Peyer's patch (tissue), 4 donors: ENCODE data around the gene SLFN12L. TPM values are rescaled to one million over a fixed set of nuclear protein-coding genes. Genes with fewer than 3 reads are reported as not detected.
"Not testable (repeated sequence)": the region's sequence is repeated elsewhere in the genome, so short reads cannot be mapped to it uniquely, and the experiment has no call there.

Experiments used
- DNase-seq, 3 donors: peaks; one replicate each; pipeline ENCODE4 v3.0.0-alpha.2; 2017 to 2019
- H3K27ac ChIP-seq, 4 donors: fragments of 200-600 bp; sonication (generic); one replicate each; pipeline ENCODE4 v1.5.1; 2016 to 2019
- H3K27me3 ChIP-seq, 2 donors: fragments of 200-600 bp; sonication (generic); one replicate each; pipeline ENCODE4 v1.5.1; 2019
- H3K36me3 ChIP-seq, 3 donors: fragments of 200-600 bp; sonication (generic); one replicate each; pipeline ENCODE4 v1.5.1; 2016 to 2019
- H3K4me1 ChIP-seq, 4 donors: fragments of 200-600 bp; sonication (generic); one replicate each; pipeline ENCODE4 v1.5.1; 2016 to 2019
- H3K4me3 ChIP-seq, 4 donors: fragments of 200-600 bp; sonication (generic); 1 replicate in 3 of 4; 2 replicates in 1 of 4; pipeline ENCODE4 v1.5.1; 2016 to 2019; ENCODE audit warnings: mild to moderate bottlenecking in 1 of 4
- H3K9me3 ChIP-seq, 4 donors: fragments of 200-600 bp; sonication (generic); one replicate each; pipeline ENCODE4 v1.5.1; 2016 to 2019; ENCODE audit warnings: mild to moderate bottlenecking in 1 of 4
- CTCF ChIP-seq, 6 experiments: fragments of 450-650 bp in 4 of 6; fragments of 200-600 bp in 2 of 6; sonication (generic) in 1 of 6; IDR thresholded peaks; one replicate each; pipeline ENCODE4 v1.5.1; 2017 to 2019; ENCODE audit warnings: antibody characterized with exemption in 6 of 6, mild to moderate bottlenecking in 3 of 6, moderate library complexity in 1 of 6
- POLR2A ChIP-seq, 2 donors: fragments of 450-650 bp; IDR thresholded peaks; one replicate each; pipeline ENCODE4 v1.5.1; 2017; ENCODE audit warnings: antibody characterized with exemption in 2 of 2, mild to moderate bottlenecking in 2 of 2, moderate library complexity in 2 of 2
- total RNA-seq, 4 donors: library from RNA; depleted of rRNA; stranded (reverse); fragments of >200 nt; gene quantifications; one replicate each; pipeline ENCODE4 v1.1.0, GENCODE V29; 2016

The SLFN12L gene
- total RNA-seq, 4 donors from 2014 or later = 5.3 to 17.3 (median 5.6) TPM

- TF ChIP-seq POLR2A (IDR thresholded peaks at IDR 0.05) = no peak
- no peak for TF ChIP-seq CTCF (IDR thresholded peaks at IDR 0.05)
- DNase-seq = no peak
- no peaks in the 10 kb centered on the region for H3K9me3 ChIP-seq
- H3K27me3 ChIP-seq = no peaks in the 10 kb centered on the region
- peak overlapping the region; percentile 33 to 44 (median 34) for H3K4me3 ChIP-seq
- H3K36me3 ChIP-seq = no peaks in the 10 kb centered on the region
- peaks cover 0 to 7% (median 3%) of the 10 kb centered on the region in 4 donors for H3K4me1 ChIP-seq
- H3K27ac ChIP-seq = peak overlapping the region; percentile 65 to 81 (median 72)
Observed at GRCh38 chr17:35541434-35541833, 4.0 kb upstream of the SLFN12L start.

- Histone ChIP-seq H3K4me3 (peak overlapping the region; percentile 33 to 44 (median 34)), H3K4me1 (peaks cover 0 to 7% (median 3%) of the 10 kb centered on the region in 4 donors), H3K27ac (peak overlapping the region; percentile 65 to 81 (median 72)), H3K36me3 (no peaks in the 10 kb centered on the region), H3K9me3 (no peaks in the 10 kb centered on the region), H3K27me3 (no peaks in the 10 kb centered on the region)
- DNase-seq = peak in 2 of 3 donors; percentile 73 to 81
- TF ChIP-seq CTCF (IDR thresholded peaks at IDR 0.05) (no peak), POLR2A (IDR thresholded peaks at IDR 0.05) (no peak)
Observed at GRCh38 chr17:35540589-35541404, 3.3 kb upstream of the SLFN12L start.

GRCh38 chr17:35539659-35540026, 2.2 kb upstream of the SLFN12L start:
- Histone ChIP-seq H3K36me3 (no peaks in the 10 kb centered on the region), H3K4me1 (peaks cover 0 to 7% (median 3%) of the 10 kb centered on the region in 4 donors), H3K4me3 (no peak overlapping the region), H3K27ac (peak overlapping the region; percentile 31 to 81 (median 72)), H3K9me3 (no peaks in the 10 kb centered on the region), H3K27me3 (no peaks in the 10 kb centered on the region)
- DNase-seq = no peak
- TF ChIP-seq CTCF (IDR thresholded peaks at IDR 0.05) = no peak
- TF ChIP-seq POLR2A (IDR thresholded peaks at IDR 0.05) = no peak

DNA sequence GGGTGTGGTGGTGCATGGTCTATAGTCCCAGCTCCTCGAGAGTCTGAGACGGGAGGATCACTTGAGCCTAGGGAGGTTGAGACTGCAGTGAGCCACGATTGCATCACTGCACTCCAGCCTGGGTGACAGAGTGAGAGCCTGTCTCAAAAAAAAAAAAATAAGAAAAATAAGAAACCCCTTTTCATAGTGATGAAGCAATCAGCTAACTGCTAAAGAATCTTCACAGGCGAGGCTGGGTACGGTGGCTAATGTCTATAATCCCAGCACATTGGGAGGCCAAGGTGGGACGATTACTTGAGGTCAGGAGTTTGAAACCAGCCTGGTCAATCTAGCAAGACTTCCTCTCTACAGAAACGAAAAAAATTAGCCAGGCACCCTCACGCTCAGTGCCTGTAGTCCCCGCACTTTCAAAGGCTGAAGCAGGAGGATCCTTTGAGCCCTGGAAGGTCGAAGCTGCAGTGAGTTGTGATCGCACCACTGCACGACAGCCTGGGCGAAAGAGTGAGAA, 760 bp downstream of the SLFN12L start:
- DNase-seq = no peak
- peak overlapping the region; percentile 7 to 31 (median 16) for H3K4me3 ChIP-seq
- H3K36me3 ChIP-seq = no peaks in the 10 kb centered on the region
- H3K9me3 ChIP-seq = no peaks in the 10 kb centered on the region
- no peaks in the 10 kb centered on the region for H3K27me3 ChIP-seq
- peak overlapping the region; percentile 61 to 81 (median 71) for H3K27ac ChIP-seq
- no peak for TF ChIP-seq POLR2A (IDR thresholded peaks at IDR 0.05)
- TF ChIP-seq CTCF (IDR thresholded peaks at IDR 0.05) = no peak
- peaks cover 0 to 7% (median 2%) of the 10 kb centered on the region in 4 donors for H3K4me1 ChIP-seq

DNA sequence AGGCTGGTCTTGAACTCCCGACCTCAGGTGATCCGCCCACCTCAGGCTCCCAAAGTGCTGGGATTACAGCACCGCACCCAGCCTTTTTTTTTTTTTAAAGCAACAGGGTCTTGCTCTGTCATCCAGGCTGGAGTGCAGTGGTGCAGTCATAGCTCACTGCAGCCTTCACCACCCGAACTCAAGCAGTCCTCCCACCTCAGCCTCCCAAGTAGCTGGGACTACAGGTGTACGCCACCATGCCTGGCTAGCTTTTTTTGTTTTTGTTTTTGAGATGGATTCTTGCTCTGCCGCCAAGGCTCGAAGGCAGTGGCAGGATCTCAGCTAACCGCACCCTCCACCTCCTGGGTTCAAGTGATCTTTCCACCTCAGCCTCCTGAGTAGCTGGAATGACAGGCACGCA, 2.1 kb downstream of the SLFN12L start:
- H3K36me3 ChIP-seq, H3K4me1 ChIP-seq, H3K27me3 ChIP-seq, H3K9me3 ChIP-seq, DNase-seq: not testable (repeated sequence)
- peak overlapping the region; percentile 44 to 81 (median 71) for H3K27ac ChIP-seq
- peak overlapping the region; percentile 3 to 31 (median 8) for H3K4me3 ChIP-seq

DNA sequence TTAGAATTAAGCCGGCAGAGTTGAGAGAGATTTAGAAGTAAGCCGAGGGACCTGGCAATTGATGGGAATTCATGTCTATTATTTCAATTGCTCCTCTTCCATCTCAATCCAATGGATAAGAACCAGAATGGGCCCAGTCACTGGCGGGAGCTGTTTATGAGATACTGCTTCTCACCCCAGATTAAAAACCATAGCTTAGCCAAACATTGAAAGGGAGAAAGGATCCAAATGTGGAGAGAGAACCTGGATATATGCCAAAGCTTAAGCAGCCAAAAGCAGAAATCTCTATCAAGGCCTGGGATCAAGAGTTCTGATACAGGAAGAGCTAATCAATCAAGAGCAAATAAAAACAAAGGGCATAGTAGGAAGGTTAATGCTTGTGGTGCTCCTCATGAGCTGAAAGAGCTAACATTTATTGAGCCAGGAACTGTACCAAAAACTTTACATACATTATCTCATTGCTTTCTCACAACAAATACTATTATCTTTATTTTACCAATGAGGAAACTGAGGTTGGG, 2.8 kb downstream of the SLFN12L start:
- Histone ChIP-seq H3K9me3 (no peaks in the 10 kb centered on the region), H3K4me1 (peaks cover 0 to 1% (median 0%) of the 10 kb centered on the region in 4 donors), H3K27ac (peak overlapping the region; percentile 16 to 81 (median 60)), H3K4me3 (peak overlapping the region in 3 of 4 donors; percentile 3 to 31 (median 9)), H3K36me3 (no peaks in the 10 kb centered on the region), H3K27me3 (no peaks in the 10 kb centered on the region)
- no peak for DNase-seq
- TF ChIP-seq POLR2A (IDR thresholded peaks at IDR 0.05) (no peak), CTCF (IDR thresholded peaks at IDR 0.05) (no peak)
